ENCODE data around the gene KLF16.
"Not testable (repeated sequence)": the region's sequence is repeated elsewhere in the genome, so short reads cannot be mapped to it uniquely, and the experiment has no call there.

Gene KLF16

DNA sequence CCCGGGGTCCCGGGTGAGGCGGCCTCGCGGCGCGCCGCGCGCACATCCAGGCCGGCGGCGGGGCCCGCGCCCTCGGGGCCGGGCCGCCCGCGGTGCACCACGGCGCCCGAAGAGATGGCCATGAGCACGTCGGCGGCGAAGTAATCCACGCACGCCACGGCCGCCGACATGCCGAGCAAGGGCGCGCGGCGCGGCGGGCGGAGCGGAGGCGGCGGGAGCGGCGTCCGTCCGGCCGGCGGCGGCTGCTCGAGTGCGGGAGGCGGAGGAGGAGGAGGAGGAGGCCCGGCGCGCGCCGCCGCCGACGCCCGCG lies at the start of gene KLF16:
TSS of gene KLF16 (minus strand) at position 252 of the 310 bp plus-strand sequence. CDS start at position 170, 82 bp downstream.
- no peak for DNase-seq

DNA sequence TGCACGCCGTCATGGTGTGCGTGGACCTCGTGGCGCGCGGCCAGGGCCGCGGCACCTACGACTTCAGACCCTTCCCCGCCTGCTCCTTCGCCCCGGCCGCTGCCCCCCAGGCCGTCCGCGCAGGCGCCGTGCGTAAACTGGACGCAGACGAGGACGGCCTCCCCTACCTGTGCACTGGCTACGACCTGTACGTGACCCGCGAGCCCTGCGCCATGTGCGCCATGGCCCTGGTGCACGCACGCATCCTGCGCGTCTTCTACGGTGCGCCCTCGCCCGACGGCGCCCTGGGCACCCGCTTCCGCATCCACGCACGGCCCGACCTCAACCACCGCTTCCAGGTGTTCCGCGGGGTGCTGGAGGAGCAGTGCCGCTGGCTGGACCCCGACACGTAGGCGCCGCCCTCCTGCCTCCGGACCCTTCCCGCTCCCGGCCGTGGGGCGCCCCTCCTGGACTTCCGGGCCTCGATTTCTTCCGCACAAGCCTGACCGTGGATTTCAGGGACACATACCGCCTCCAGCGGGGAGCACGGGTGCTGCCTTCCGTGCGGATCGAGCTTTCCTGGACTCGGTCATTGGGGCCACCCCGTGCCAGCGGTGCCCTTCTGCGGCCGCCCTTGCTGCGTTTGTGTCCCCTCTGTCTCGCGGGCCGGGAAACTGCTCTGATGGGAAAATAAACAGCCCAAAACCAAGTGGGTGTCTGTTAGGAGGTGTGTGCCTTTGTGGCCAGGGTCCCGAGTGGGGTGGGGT lies 49.6 kb upstream of the KLF16 start:
- DNase-seq: no peak

DNA sequence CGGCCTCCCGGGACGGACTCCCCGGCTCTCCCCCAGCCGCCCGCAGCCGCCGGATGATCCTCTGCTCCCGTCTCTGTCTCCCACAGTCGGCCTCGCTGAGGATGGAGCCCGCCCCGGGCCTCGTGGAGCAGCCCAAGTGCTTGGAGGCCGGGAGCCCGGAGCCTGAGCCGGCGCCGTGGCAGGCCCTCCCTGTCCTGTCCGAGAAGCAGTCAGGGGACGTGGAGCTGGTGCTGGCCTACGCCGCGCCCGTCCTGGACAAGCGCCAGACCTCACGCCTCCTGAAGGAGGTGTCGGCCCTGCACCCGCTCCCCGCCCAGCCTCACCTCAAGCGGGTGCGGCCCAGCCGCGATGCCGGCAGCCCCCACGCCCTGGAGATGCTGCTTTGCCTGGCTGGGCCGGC lies 48.6 kb upstream of the KLF16 start:
- no peak for DNase-seq

DNA sequence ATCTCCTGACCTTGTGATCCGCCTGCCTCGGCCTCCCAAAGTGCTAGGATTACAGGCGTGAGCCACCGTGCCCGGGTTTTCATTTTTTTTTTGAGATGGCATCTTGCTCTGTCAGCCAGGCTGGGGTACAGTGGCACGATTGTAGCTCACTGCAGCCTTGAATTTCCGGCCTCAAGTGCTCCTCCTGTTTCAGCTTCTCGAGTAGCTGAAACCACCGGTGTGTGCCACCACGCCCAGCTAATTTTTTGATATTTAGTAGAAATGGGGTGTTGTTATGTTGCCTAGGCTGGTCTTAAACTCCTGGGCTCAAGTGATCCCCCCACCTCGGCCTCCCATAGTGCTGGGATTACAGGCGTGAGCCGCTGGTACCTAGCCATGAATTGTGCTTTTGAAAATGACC lies 47.7 kb upstream of the KLF16 start:
- no peak for DNase-seq

DNA sequence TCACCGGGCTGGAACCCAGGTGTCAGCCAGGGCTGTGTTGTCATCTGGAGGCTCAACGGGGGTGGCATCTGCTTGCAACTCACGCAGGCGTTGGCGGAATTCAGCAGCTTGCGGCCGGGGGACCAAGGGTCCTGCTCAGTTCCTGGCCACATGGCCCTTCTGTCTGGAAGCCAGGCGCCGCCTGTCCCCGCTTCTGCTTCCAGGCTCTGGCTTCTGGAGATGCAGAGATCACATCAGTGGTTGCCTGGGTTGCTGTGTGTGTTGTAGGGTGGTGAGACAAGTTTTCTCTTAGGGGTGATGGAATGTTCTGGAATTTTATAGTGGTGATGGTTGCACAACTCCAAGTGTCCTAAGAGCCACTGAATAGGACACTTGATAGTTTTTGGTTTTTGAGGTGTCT lies 46.8 kb upstream of the KLF16 start:
- no peak for DNase-seq

DNA sequence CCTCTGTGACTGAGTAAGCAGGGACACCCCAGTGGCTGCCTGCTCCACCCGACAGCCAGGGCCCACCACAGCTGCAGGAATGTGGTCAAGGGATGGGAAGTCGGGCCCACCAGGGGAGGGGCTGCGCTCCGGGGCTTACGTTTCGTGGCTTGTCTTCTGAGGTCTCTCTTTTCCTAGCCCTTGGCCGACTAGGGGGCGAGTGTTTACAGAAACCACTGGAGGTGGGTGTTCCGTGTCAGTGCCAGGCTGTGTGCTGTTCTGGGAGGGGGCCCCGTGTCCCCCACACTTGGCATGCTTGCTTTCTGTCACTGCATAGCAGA lies 46.3 kb upstream of the KLF16 start:
- no peak for DNase-seq

DNA sequence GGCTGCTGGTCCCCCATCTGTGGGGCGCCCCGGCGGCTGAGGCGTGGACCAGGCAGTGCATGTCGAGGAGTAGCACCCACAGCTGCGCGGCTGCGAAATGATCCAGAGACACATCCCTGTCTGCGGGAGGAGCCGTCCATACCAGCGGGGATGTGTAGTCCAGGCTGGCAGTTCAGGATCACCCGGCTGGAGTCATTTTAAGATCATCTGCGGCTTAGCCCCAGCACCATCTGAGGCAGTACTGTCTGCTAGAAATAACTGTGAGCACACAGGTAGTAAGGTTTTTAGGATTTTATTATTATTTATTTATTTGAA lies 44.9 kb upstream of the KLF16 start:
- DNase-seq: no peak

DNA sequence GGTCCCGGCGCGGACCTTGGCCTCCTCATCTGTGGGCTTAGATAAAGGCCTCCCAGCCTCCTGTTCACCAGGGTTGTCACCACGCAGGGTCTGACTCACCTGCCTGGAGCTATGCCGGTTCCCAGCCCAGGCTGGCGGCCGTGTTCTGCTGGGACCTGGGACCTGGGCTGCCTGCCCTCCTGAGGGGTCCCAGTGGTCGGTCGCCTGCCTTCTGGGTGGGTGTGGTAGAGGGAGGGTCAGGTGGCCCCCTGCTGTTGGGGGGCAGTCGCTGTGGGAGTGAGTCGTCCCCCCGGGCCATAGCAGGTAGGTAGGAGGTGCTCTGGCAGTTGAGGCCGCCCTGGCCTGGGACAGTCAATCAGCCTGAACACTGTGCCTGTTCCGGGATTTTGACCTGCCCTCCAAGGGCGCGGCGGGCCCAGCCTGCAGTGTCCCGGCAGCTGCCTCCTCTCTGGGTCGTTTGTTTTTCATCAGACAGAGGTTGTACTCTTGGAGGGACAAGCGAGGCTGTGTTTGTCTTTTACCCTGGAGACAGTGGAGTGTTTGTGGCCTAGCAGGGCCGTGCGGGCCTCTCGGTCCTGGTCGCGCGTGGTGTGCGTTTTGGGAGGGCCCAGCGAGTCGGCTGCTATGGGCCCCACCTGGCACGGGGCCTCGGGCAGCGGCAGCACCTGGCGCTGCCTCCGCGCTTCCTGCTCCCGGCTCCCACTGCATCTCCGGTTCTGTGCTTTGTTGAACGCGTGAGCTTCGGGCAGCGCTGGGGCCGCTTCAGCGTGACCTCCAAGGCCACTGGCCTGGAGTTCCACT lies 44.4 kb upstream of the KLF16 start:
- no peak for DNase-seq

DNA sequence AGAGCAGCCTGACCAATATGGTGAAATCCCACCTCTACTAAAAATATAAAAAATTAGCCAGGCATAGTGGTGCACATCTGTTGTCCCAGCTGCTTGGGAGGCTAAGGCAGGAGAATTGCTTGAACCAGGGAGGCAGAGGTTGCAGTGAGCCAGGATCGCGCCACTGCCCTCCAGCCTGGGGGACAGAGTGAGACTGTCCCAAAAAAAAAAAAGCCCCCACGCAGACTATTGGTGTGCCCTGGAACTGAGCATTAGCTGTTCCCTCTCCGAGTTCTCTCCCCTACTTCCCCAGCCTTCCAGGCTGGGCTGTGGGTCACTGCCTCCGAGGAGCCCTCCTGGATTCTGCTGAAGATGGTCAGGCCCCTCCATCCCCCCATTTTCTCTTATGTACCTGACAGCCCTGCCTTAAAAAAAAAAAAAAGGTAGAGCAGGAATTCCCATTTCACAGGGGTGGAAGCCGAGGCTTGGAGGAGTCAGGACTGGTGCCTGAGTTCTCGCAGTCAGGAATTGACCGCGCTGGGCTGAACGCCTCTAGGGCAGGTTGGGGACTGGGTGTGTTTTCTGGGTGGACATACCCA lies 43.7 kb upstream of the KLF16 start:
- DNase-seq: no peak

DNA sequence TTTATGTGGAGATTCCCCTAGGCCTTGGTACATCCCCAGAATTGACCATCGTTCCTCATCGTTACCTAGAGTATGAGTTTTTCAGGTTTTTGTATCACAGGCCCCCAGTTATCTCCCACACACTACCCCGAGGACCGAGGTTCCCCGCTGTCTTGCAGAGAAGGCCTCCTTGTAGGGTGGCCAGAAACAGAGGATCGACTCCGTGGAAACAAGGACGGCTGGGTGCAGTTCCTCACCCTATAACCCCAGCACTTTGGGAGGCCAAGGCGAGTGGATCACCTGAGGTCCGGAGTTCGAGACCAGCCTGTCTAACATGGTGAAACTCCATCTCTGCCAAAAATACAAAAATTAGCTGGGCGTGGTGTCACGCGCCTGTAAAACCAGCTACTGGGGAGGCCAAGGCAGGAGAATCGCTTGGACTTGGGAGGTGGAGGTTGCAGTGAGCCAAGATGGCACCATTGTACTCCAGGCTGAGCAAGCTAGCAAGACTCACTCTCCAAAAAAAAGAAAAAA lies 42.5 kb upstream of the KLF16 start:
- DNase-seq: no peak

DNA sequence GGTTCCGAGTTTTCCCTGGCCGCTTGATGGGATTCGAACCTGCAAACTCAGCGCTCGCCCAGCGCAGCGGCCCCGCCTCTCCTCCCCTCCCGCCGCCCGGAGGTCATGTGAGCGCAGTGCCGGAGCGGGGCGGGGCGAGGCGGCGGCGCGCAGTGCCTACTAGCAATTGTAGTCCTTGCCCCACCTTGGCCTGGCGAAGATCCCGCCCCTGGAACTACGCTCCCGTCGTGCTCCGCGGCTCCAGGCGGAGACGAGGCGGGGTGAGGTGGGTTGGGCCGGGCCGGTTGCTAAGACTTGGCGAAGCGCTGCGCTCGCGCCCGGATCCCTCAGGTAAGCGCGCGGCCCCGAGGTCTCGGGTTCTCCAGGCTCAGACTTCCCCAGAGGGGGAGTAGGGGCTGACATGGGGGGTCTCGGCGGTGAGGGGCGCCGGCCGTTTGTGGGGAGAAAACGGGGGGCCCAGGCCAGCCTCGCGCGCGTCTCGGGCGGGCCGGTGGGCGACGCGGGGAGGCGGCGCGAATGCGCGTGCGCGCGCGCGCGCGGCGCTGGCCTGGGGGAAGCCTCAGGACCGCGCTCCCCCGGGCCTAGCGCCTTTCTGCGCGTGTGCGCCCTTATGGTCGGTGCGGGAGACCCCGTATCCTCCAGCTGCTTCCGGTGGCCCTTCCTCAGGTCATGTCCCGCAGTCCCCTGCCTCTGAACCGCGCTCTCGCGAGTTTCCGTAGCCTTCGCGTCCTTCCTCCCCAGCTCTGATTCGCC lies 41.9 kb upstream of the KLF16 start, which contains the start of the genes ADAT3 and SCAMP4:
TSS of gene ADAT3 (plus strand) at position 290 of the 753 bp plus-strand sequence. CDS start 6,649 bp downstream, outside the sequence.
TSS of gene SCAMP4 (plus strand) at position 290 of the 753 bp plus-strand sequence. CDS start 9,621 bp downstream, outside the sequence.
- DNase-seq: peak; percentile 99

DNA sequence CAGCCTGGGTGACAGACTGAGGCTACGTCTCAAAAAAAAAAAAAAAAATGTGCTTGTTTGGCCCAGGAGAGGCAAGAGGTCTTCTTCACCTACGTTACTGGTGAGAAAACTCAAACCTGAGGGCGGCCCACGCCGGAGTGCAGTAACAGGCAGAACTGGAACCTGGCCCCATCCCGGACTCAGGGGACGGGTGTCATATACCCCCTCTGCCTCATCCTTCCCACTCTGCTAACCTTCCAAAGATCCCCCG lies 41.4 kb upstream of the KLF16 start:
- DNase-seq: no peak

DNA sequence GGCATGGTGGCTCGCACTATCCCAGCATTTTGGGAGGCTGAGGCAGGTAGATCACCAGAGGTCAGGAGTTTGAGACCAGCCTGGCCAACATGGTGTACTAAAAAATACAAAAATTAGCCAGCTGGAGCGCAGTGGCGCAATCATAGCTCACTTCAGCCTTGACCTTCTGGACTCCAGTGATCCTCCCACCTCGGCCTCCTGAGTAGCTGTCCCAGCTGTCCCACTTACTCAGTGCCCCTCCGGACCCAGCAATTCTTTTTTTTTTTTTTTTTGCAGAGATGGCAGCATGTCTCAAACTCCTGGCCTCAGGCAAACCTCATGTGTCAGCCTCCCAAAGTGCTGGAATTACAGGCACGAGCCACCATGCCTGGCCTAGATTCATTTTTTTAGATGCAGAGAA lies 39.5 kb upstream of the KLF16 start:
- no peak for DNase-seq

DNA sequence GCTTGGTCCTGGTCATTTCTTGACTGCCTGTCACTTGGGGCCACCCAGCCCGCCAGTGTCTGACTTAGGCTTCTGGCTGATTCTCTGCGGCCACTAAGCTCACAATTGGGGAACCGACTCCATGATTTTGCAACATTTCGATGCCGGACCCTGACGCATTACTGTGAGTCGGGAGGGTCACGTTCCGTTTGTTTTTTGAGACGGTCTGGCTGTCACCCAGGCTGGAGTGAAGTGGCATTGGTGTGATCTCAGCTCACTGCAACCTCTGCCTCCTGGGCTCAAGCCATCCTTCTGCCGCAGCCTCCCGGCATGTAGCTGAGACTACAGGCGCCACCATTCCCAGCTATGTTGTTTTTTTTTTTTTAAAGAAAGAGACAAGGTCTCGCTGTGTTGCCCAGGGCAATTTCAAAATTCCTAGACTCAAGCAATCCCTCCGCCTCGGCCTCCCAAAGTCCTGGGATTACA lies 38.6 kb upstream of the KLF16 start:
- peak; percentile 98 for DNase-seq

DNA sequence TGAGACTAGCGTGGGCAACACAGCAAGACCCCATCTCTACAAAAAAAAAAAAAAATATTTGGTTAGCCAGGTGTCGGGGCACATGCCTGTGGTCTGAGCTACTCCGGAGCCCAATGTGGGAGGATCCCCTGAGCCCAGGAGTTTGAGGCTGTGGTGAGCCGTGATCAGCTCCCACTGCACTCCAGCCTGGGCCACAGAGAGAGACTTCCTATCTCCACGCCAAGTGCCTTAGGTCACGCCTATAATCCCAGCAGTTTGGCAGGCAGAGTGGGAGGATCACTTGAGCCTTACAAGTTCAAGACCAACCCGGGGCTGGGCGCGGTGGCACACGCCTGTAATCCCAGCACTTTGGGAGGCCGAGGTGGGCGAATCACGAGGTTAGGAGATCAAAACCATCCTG lies 33.1 kb upstream of the KLF16 start:
- DNase-seq: no peak

DNA sequence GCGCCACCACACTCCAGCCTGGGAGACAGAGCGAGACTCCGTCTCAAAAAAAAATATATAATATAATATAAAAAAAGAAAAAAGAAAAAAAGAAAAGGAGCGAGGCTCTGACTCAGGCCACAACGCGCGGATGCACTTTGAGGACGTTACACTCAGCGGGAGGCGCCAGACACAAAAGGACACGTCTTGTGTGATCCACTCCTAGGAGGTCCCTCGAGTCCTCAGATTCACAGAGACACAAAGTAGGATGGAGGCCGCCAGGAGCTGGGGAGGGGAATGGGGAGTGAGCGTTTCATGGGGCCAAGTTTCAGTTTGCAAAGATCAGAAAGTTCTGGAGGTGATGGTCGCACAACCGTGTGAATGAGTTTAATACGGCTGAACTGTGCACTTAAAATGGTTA lies 30.4 kb upstream of the KLF16 start:
- DNase-seq: no peak

DNA sequence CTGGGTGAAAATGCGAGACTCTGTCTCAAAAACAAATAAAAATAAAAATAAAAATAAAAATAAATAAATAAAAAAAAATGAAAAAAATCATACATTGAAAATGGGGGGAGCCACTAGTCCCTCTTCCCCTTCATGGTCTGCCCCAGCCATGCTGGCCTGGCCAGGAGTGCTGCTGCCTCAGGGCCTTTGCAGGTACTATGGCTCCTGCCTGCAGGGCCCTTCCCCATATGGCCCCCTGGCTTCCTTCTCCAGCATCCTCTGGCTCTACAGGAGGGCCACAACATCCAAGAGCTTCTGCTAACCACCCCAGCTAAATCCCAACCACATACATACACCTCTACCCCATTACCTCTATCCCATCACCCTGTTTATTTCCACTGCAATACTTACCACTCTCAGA lies 26.5 kb upstream of the KLF16 start:
- no peak for DNase-seq

DNA sequence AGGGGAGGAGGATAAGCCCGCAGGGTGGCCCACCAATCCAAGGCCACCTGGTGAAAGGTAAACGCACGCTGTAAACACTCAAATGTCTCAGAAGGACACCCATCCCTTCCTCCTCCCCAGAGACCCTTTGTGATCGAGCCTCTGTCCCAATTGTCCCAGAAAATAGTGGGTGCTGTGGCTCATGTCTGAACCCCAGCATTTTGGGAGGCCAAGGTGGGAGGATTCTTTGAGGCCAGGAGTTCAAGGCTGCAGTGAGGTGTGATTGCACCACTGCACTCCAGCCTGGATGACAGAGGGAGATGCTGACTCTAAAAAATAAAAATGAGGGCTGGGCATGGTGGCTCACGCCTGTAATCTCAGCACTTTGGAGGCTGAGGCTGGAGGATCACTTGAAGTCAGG lies 25.0 kb upstream of the KLF16 start:
- DNase-seq: no peak

DNA sequence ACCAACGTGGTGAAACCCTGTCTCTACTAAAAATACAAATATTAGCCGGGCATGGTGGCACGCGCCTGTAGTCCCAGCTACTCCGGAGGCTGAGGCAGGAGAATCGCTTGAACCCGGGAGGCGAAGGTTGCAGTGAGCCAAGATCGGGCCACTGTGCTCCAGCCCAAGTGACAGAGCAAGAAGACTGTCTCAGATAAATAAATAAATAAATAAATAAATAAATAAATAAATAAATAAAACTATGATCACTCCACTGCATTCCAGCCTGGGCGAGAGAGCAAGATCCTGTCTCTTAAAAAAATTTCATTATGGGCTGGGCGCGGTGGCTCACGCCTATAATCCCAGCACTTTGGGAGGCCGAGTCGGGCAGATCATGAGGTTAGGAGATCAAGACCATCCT lies 23.0 kb upstream of the KLF16 start:
- not testable (repeated sequence) for DNase-seq

DNA sequence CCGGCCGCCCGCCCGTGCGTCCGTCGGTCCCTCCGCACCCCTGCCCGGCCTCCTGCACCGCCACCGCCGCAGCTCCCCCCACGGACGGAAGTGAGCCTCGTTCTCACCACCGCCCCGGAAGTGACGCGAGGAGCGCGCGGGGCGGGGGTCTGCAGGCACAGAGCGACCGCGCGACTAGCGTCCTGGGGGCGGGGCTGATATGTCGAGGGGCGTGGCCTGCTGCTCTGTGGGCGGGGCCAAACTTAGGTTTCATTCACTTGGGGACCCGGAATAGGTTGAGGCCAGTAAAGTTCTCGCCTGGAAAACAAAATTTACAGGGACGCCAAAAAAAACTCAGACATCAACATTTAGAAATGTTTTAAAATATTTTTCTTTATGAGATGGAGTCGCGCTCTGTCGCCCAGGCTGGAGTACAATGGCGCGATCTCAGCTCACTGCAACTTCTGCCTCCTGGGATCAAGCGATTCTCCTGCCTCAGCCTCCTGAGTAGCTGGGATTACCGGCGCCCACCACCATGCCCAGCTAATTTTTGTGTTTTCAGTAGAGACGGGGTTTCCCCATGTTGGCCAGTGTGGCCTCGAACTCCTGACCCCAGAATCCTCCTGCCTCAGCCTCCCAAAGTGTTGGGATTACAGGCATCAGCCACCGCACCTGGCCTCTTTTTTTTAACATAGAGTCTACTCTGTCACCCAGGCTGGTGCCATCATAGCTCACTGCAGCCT lies 22.2 kb upstream of the KLF16 start, which contains the start of gene ABHD17A:
TSS of gene ABHD17A (minus strand) at position 99 of the 722 bp plus-strand sequence. CDS start 3,930 bp downstream, outside the sequence.
- DNase-seq: peak; percentile 99

DNA sequence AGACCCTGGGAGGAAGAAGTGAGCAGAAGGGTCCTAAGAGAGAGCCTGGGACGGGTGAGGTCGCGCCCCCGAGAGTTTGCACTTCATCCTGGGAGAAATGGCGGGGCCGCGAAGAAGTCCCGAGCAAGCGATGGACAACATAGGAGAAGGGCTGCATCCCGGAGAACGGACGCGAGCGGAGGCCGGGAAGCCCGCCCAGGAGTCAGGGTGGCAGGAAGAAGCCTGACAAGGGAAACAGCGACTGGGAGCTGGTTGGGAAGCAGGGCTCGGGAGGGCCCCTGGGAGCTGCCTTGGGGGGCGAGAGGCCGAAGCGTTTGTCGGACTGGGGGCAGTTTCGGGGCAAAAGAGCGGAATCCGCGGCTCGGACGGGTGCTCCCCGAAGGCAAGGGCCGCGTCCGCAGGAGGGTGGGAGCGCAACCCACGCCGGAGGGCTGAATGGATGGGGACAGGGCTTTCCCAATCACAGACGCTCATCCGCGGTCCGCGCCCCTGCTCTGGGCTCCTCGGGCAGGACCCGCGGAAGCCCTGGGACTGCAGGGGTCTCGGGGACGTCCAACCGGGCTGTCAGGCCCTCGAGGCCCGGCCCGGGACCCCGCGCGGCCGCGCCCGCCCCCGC lies 21.4 kb upstream of the KLF16 start:
- no peak for DNase-seq

DNA sequence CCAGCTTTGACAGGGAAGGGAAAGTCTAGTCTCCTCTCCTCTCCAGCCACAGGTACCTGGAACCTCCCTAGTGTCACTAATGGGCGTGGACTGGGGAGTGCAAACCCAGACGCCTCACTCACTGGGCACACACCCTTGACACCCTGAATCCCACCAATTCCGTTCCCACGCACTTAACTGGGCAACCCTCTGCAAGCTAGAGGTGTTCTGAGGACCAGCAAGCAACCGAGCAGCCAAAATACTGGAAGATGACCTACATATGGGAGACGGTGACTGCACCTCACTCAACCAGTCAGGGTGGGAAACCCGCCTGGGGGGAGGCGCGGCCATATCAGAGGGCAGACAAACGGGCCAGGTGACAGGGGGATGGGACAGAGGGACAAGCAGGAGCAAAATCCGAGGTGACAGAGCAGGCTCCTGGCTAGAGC lies 20.9 kb upstream of the KLF16 start:
- no peak for DNase-seq

Data from suppressor macrophage treated with lipopolysaccharide for 4 hours (primary cell).